GM19025 (cell line): ENCODE results near the gene ATP1A2.

Experiments
- ATAC-seq: cut with Tn5 transposase; IDR thresholded peaks from one replicate; pipeline ENCODE4 v1.9.1; 2021; ENCODE audit warnings: mild to moderate bottlenecking, low read depth, moderate library complexity; ENCODE audit not compliant: unreplicated experiment

Gene ATP1A2

GRCh38 chr1:160139840-160140239, 24.3 kb downstream of the ATP1A2 start:
- no peak for ATAC-seq

DNA sequence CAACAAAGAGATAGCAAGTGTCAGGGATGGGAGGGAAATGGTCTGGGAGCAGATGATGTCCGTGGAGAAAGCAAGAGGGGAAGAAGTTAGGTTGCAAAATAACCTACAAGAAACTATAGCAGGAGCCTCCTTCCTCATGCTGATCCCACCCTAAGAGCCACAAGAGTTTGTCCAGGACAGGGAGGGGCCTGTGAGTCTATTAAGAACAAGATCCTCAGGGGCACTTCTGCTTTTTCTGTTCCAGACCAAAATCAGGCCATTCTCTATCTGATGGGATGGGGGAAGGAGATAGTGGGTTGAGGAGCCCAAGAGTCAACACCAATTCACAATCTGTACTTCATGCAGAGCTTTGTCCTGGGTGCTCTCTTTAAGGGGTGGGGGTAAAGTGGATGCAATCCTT, 28.1 kb downstream of the ATP1A2 start:
- ATAC-seq: no peak

GRCh38 chr1:160144921-160145320, 29.4 kb downstream of the ATP1A2 start:
- no peak for ATAC-seq

- no peak for ATAC-seq
Observed at GRCh38 chr1:160146107-160146506, 30.5 kb downstream of the ATP1A2 start.

- ATAC-seq: no peak
Observed at GRCh38 chr1:160148121-160148520, 32.6 kb downstream of the ATP1A2 start.

- no peak for ATAC-seq
Observed at GRCh38 chr1:160149233-160149632, 33.7 kb downstream of the ATP1A2 start.

DNA sequence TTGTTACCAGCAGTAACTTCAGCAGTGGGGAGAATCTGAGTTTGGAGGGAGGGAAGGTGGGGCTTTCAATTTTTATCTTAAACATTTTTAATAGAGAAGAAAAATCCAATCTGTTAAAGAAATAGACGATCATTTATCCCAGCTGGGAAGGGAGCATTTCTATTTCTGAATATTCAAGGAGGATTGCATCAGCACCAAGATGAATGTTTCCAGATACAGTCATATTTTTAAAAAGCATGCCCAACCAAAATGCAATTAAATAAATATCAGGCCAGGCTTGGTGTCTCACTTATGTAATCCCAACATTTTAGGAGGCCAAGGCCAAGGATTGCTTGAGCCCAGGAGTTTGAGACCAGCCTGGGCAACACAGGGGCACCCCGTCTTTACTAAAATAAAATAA, 34.2 kb downstream of the ATP1A2 start:
- no peak for ATAC-seq

GRCh38 chr1:160151303-160151702, 35.7 kb downstream of the ATP1A2 start, which contains the start of gene ATP1A4:
ATP1A4 (plus strand) TSS chr1:160151603; CDS start chr1:160152041, 438 bp downstream.
- no peak for ATAC-seq

DNA sequence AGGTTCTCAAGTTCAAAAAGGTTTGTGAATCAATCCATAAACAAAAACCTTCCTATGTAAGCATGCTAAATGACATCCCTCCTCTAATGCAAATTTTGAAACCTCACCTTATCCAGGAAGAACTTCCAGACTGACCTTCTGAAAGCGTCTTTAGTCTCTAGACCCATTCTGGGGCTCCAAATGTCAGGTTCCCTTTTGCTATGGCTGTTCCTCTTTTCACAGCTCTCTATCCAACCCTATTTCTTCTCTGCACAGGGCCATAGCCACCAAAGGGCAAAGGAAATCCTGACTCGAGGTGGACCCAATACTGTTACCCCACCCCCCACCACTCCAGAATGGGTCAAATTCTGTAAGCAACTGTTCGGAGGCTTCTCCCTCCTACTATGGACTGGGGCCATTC, 39.2 kb downstream of the ATP1A2 start:
- ATAC-seq: no peak

- ATAC-seq: no peak
Observed at GRCh38 chr1:160156361-160156760, 40.8 kb downstream of the ATP1A2 start.

- ATAC-seq: no peak
Observed at GRCh38 chr1:160157174-160157573, 41.6 kb downstream of the ATP1A2 start.

DNA sequence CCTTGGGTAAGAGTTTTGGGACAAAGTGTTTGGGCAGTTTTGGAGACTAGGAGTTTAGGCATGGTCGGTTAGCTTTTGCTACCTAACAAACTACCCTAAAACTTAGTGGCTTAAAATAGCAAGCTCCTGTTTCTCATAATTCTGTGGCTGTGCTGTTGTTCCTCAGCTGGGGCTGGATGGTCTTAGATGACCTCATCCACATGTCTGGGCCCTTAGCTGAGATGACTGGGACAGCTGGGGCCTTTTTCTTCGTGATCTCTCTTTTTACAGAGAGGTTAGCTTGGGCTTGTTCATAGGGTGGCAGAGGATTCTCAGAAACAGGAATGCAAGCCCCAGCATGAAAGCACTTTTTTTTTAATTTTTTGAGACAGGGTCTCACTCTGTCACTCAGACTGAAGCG, 42.5 kb downstream of the ATP1A2 start:
- no peak for ATAC-seq

DNA sequence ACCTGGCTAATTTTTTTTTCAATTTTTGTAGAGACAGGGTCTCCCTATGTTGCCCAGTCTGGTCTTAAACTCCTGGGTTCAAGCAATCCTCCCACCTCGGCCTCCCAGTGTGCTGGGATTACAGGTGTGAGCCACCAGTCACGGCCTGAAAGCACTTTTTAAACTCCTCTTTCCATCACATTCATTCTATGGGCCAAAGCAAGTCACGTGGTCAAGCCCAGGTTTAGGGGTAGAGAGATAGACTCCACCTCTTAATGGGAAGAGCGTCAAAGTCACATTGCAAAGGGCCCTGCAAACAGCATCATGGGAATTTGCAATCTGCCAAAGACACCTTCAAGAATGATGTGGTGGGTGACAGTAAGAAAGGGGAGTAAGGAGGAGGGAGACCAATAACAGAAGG, 43.0 kb downstream of the ATP1A2 start:
- no peak for ATAC-seq

DNA sequence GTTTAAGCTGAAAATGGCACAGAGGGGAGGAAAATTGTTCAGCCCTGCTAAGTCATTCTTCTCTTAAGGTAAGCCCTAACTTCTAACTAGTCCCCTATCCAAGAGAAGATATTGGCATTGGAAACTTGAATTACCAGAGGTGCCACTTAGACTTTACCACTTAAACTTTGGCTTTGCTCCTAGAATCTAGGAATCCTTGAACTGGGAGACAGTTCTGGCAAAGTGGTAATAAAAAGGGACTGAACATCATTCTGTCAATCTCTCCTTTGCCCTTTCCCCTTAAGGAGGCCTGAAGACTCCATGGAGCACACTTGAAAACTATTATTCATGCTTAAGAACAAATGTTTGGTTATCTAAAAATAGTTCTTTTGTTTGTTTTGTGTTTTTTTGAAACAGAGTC, 44.3 kb downstream of the ATP1A2 start:
- no peak for ATAC-seq

GRCh38 chr1:160161965-160162705, 46.6 kb downstream of the ATP1A2 start:
- ATAC-seq: no peak

- no peak for ATAC-seq
Observed at GRCh38 chr1:160162931-160163330, 47.4 kb downstream of the ATP1A2 start.

- no peak for ATAC-seq
Observed at GRCh38 chr1:160163615-160164014, 48.1 kb downstream of the ATP1A2 start.

DNA sequence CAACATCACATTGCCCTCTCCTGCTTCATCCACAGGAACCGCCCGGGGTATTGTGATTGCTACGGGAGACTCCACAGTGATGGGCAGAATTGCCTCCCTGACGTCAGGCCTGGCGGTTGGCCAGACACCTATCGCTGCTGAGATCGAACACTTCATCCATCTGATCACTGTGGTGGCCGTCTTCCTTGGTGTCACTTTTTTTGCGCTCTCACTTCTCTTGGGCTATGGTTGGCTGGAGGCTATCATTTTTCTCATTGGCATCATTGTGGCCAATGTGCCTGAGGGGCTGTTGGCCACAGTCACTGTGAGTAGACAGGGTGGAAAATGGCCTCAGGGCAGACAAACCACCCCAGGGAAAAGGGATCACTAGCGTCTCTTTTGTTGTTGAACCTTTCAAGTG, 48.6 kb downstream of the ATP1A2 start:
- no peak for ATAC-seq

DNA sequence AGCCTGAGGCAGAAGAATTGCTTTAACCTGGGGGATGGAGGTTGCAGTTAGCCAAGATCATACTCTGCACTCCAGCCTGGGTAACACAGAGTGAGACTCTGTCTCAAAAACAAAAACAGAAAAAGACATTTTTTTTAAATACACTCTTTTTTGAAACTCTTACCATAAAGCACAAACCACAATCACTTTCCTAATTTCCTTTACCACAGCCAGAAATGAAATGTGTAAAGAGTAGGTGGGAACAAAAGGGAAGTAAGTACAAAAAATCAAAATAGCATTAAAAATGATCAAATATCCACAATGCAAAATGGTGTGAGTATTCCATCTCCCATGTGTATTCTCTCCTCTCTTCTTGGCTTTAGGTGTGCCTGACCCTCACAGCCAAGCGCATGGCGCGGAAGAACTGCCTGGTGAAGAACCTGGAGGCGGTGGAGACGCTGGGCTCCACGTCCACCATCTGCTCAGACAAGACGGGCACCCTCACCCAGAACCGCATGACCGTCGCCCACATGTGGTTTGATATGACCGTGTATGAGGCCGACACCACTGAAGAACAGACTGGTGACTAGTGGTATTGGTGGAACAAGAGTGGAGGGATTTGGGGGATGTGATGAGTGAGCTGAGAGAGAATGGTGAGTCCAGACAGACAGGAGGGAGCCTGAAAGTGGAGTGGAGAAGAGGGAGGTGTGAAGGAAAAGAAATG, 50.8 kb downstream of the ATP1A2 start:
- ATAC-seq: no peak

DNA sequence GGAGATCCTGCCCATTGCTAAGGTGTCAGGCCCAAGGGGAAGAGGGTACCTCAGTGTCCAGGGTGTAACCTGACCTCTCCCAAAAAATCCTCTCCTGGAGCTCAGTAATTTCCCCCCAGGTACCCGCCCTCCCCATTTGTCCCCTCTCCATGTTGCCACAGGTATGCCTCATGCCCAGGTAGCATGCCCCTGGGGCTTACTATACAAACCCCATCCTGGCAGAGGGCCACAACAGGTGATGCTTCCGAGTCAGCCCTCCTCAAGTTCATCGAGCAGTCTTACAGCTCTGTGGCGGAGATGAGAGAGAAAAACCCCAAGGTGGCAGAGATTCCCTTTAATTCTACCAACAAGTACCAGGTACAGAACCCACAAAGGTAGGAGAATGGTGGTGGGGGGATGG, 51.5 kb downstream of the ATP1A2 start:
- no peak for ATAC-seq

- no peak for ATAC-seq
Observed at GRCh38 chr1:160167580-160167979, 52.0 kb downstream of the ATP1A2 start.

DNA sequence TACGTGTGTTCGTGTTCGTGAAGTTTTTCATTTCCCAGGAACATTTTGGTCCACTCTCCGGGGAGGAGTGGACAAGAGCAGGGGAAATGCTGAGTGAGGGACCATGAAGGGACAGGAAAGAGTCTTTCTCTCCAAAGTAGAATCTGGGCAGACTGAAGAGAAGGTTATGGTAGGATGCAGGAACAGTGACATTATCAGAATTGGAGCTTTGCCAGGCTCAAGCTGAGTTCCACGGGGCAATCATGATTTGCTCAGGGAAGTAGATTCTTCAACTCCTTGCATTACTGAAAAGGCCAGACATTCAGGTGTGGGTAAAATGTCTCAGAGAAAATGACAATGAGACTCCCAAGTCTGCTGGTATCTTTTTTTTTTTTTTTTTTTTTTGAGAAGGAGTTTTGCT, 52.5 kb downstream of the ATP1A2 start:
- ATAC-seq: no peak
